Endothelial cell of umbilical vein (primary cell): ENCODE measurements around the gene CALU.

Source experiments
- CTCF ChIP-seq, 2 donors: IDR thresholded peaks; 1 replicate in 1 of 2; 2 replicates in 1 of 2; pipeline ENCODE4 v1.5.1; 2011; ENCODE audit warnings: low read length in 2 of 2, mild to moderate bottlenecking in 2 of 2, moderate library complexity in 2 of 2, control low read depth in 1 of 2, inconsistent platforms in 1 of 2, low read depth in 1 of 2; ENCODE audit not compliant: insufficient read depth in 1 of 2; ENCODE audit errors: extremely low read depth in 1 of 2
- EZH2 ChIP-seq: IDR thresholded peaks from 2 replicates; pipeline ENCODE4 v1.6.1; 2012; ENCODE audit warnings: borderline replicate concordance, low read depth, mild to moderate bottlenecking, moderate library complexity, low read length, inconsistent platforms; ENCODE audit not compliant: severe bottlenecking
- FOS ChIP-seq: IDR thresholded peaks from 2 replicates; pipeline ENCODE4 v1.6.1; 2011; ENCODE audit warnings: mild to moderate bottlenecking, low read length, moderate library complexity, borderline replicate concordance; ENCODE audit not compliant: insufficient read depth
- GATA2 ChIP-seq: IDR thresholded peaks from 2 replicates; pipeline ENCODE4 v1.7.0; 2011; ENCODE audit warnings: low read depth, mild to moderate bottlenecking, moderate library complexity, mixed read lengths, low read length; ENCODE audit not compliant: insufficient read length, insufficient read depth
- JUN ChIP-seq: IDR thresholded peaks from 2 replicates; pipeline ENCODE4 v1.6.1; 2011; ENCODE audit warnings: borderline replicate concordance, low read depth; ENCODE audit not compliant: insufficient read length, insufficient read depth
- MYC ChIP-seq: IDR thresholded peaks from one replicate; pipeline ENCODE4 v1.6.1; 2011; ENCODE audit warnings: mild to moderate bottlenecking, low read depth, low read length
- POLR2A ChIP-seq: IDR thresholded peaks from 2 replicates; pipeline ENCODE4 v1.6.1; 2012; ENCODE audit warnings: low read depth, mild to moderate bottlenecking, control low read depth, low read length
- POLR2AphosphoS5 ChIP-seq: IDR thresholded peaks from 2 replicates; pipeline ENCODE4 v1.6.1; 2012; ENCODE audit warnings: low read depth, mild to moderate bottlenecking, control low read depth, low read length, moderate library complexity; ENCODE audit not compliant: insufficient read depth
- TF ChIP-seq, protein P1 (sequence below): IDR thresholded peaks from 2 replicates; pipeline ENCODE4 v1.6.1; 2011; ENCODE audit not compliant: insufficient read depth, insufficient read length

DNA sequence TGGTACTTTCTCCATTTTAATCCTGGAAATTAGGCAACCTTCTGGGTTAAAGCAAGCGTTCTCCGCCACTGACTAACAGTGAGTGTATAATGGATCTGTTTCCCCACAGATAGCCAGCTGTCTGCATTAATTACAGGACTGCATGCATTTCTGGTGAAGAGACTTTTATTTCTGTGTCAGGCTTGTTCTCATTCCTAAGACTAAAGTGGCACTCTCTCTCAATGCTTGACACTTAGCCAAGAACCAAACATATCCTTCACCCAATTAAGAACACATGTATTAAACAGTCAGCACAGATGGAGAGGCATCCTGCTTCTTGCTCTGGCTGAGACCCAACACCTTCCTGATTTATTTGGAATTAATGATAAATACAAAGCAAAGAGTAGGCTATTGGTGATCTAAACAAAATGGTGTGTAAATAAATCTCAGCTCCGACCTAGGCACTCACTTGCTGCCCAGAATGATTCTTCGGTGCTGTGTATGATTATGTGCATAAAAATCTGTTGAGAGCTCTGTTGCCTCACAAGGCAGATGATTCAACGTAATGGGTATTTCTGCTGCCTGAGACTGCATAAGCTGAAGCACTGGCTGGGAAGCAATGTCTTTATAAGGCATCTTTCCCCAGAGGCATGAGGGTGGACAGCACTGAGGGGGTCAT, 16.8 kb downstream of the CALU start:
- no peak for TF ChIP-seq CTCF (IDR thresholded peaks at IDR 0.05; ENCODE audit: extremely low read depth in 1 of 2, insufficient read depth in 1 of 2, low read depth in 1 of 2, low read length in 2 of 2)
- no peak for TF ChIP-seq POLR2A
- no peak for TF ChIP-seq POLR2AphosphoS5
- no peak for TF ChIP-seq EZH2
- no peak for TF ChIP-seq JUN
- TF ChIP-seq, protein P1, sequence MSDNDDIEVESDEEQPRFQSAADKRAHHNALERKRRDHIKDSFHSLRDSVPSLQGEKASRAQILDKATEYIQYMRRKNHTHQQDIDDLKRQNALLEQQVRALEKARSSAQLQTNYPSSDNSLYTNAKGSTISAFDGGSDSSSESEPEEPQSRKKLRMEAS, result no peak
- TF ChIP-seq FOS, result no peak
- no peak for TF ChIP-seq GATA2
- no peak for TF ChIP-seq MYC
